Pancreas (tissue), 10 donors: ENCODE results near the gene SFXN5. TPM values are rescaled to one million over a fixed set of nuclear protein-coding genes. Genes with fewer than 3 reads are reported as not detected.

Experiments
- ATAC-seq, 4 donors: fragments of 200-7000 bp; cut with Tn5 transposase; one replicate each; pipeline versions ENCODE4 v1.8.0 to v1.9.1; 2020; ENCODE audit warnings: mild to moderate bottlenecking in 4 of 4, moderate library complexity in 4 of 4
- DNase-seq, 6 donors: peaks; one replicate each; pipeline ENCODE4 v3.0.0-alpha.2; 2020
- FAIRE-seq: peaks from 2 replicates; lab custom pipeline; 2012; peaks lifted over from hg19 to GRCh38; lab: Jason Lieb, UNC
- H3K27ac ChIP-seq, 4 donors: fragments of 200-600 bp; sonication (generic); 1 replicate in 3 of 4; 2 replicates in 1 of 4; pipeline versions ENCODE4 v1.5.0 to v1.8.0; 2020
- H3K27me3 ChIP-seq, 4 donors: fragments of 200-600 bp; one replicate each; pipeline ENCODE4 v1.8.0; 2021
- H3K36me3 ChIP-seq, 3 donors: fragments of 200-600 bp; sonication (generic) in 1 of 3; one replicate each; pipeline versions ENCODE4 v1.5.0 to v1.8.0; 2020 to 2021
- H3K4me1 ChIP-seq, 3 donors: fragments of 200-600 bp; one replicate each; pipeline ENCODE4 v1.8.0; 2021
- H3K4me3 ChIP-seq, 4 donors: fragments of 200-600 bp; sonication (generic) in 2 of 4; one replicate each; pipeline versions ENCODE4 v1.5.0 to v1.8.0; 2020 to 2021
- H3K9me3 ChIP-seq, 4 donors: fragments of 200-600 bp; one replicate each; pipeline ENCODE4 v1.8.0; 2021
- CTCF ChIP-seq, 4 donors: fragments of 200-600 bp; sonication (generic) in 3 of 4; IDR thresholded peaks; one replicate each; pipeline versions ENCODE4 v1.5.0 to v1.8.0; 2021; ENCODE audit warnings: antibody characterized with exemption in 4 of 4
- WGBS, 2 donors: extraction: QIAGEN DNeasy Blood & Tissue Kit; methylation state at CpG; one replicate each; pipeline ENCODE4 v1.1.7; 2013; 5-methylcytosine and 5-hydroxymethylcytosine counted together
- intact Hi-C, 3 donors: fragments of 100-400 bp; cut with DNase I; formaldehyde crosslinking; loops; one replicate each; pipeline versions ENCODE4 v1.11.1 to v1.14.2; 2022
- polyA plus RNA-seq, 2 donors: library from polyadenylated mRNA; stranded (reverse); fragments of 200-250 nt; gene quantifications; one replicate each; pipeline ENCODE4 v1.2.3, GENCODE V29; 2013
- total RNA-seq, 6 donors: library from RNA; stranded (reverse); fragmentation: NEBNext Ultra II Directional in 4 of 6; extraction: Animal tissue kit (Norgen Biotek cat#: 25700) in 4 of 6; gene quantifications; one replicate each; pipeline versions ENCODE4 v1.2.1 to v1.2.4, GENCODE V29; 2021 to 2023
- donor health status: healthy with polysubstance abuse.
- donor health status: DM: no; HTN: no; CAD: no; lungs with moderate emphysema.
- donor health status: DM: no; HTN: no; CAD: no.
- donor health status: control.
- donor health status: control.
- donor health status: Bipolar disorder and iron deficiency.
- donor health status: DM: yes; HTN: yes; CAD: no.
- donor health status: DM: no; HTN: no; CAD: no.
- donor health status: DM: no; HTN: no; CAD: no.
- donor health status: DM: yes; HTN: yes; CAD: no.

SFXN5 gene
- total and polyA plus RNA-seq, 8 donors: 2.6 to 8.4 (median 5.4) TPM

GRCh38 chr2:72996117-72996502, 75.4 kb downstream of the SFXN5 start:
- no peak for DNase-seq
- WGBS, 2 donors: 92 to 96% methylated on average over 7 of the region's 7 CpGs
- Histone ChIP-seq H3K27me3 (no peaks in the 10 kb centered on the region), H3K9me3 (no peaks in the 10 kb centered on the region), H3K36me3 (no peaks in the 10 kb centered on the region), H3K4me3 (no peak overlapping the region), H3K4me1 (no peaks in the 10 kb centered on the region), H3K27ac (no peak overlapping the region)
- TF ChIP-seq CTCF (IDR thresholded peaks at IDR 0.05): no peak
- no peak for FAIRE-seq
- no peak for ATAC-seq
- intact Hi-C loops: loop anchor here in 1 of 3 donors (10.0 kb wide), 1 partner anchor 179 kb away; no protein-coding TSS in a partner anchor

GRCh38 chr2:72995430-72996116, 75.9 kb downstream of the SFXN5 start:
- 67 to 75% methylated on average over 15 of the region's 15 CpGs for WGBS, 2 donors
- intact Hi-C loops: loop anchor here in 1 of 3 donors (10.0 kb wide), 1 partner anchor 179 kb away; no protein-coding TSS in a partner anchor
- Histone ChIP-seq H3K36me3 (no peaks in the 10 kb centered on the region), H3K27ac (no peak overlapping the region), H3K4me3 (no peak overlapping the region), H3K4me1 (no peaks in the 10 kb centered on the region), H3K9me3 (no peaks in the 10 kb centered on the region), H3K27me3 (no peaks in the 10 kb centered on the region)
- no peak for ATAC-seq
- no peak for FAIRE-seq
- TF ChIP-seq CTCF (IDR thresholded peaks at IDR 0.05): no peak
- no peak for DNase-seq

- WGBS, 2 donors: 73 to 83% methylated on average over 6 of the region's 6 CpGs
- Histone ChIP-seq H3K4me3 (no peak overlapping the region), H3K27me3 (no peaks in the 10 kb centered on the region), H3K36me3 (no peaks in the 10 kb centered on the region), H3K4me1 (no peaks in the 10 kb centered on the region), H3K27ac (no peak overlapping the region), H3K9me3 (no peaks in the 10 kb centered on the region)
- ATAC-seq (no peak), DNase-seq (no peak), FAIRE-seq (no peak)
- intact Hi-C loops: loop anchor here (5.0 to 10.0 kb wide), 3 partner anchors 167 to 182 kb away; no protein-coding TSS in a partner anchor
- TF ChIP-seq CTCF (IDR thresholded peaks at IDR 0.05): no peak
Observed at GRCh38 chr2:72994991-72995380, 76.5 kb downstream of the SFXN5 start.

- FAIRE-seq (no peak), ATAC-seq (no peak), DNase-seq (peak in 1 of 6 donors; percentile 7)
- no peaks in the 10 kb centered on the region for H3K4me1 ChIP-seq
- H3K36me3 ChIP-seq: no peaks in the 10 kb centered on the region
- H3K27ac ChIP-seq: no peak overlapping the region
- WGBS, 2 donors: 86% methylated on average over 10 of the region's 10 CpGs
- H3K27me3 ChIP-seq: no peaks in the 10 kb centered on the region
- TF ChIP-seq CTCF (IDR thresholded peaks at IDR 0.05): no peak
- no peak overlapping the region for H3K4me3 ChIP-seq
- intact Hi-C loops: loop anchor here (5.0 to 10.0 kb wide), 3 partner anchors 168 to 183 kb away; no protein-coding TSS in a partner anchor
- no peaks in the 10 kb centered on the region for H3K9me3 ChIP-seq
Observed at GRCh38 chr2:72994282-72994990, 77.1 kb downstream of the SFXN5 start.
